Measurements from ENCODE around the gene COG6. TPM values are rescaled to one million over a fixed set of nuclear protein-coding genes. Genes with fewer than 3 reads are reported as not detected.

COG6 gene
- total RNA-seq, 1 donor from 2014 or later, result 44.1 TPM

- H3K9me3 Mint-ChIP-seq (ENCODE audit: low read depth), result no peaks in the 10 kb centered on the region
- no peak overlapping the region for H3K4me3 Mint-ChIP-seq (ENCODE audit: low read depth)
- no peak for TF ChIP-seq CTCF (IDR thresholded peaks at IDR 0.05; ENCODE audit: unreplicated experiment)
- no peaks in the 10 kb centered on the region for H3K36me3 Mint-ChIP-seq (ENCODE audit: insufficient read depth)
- H3K27ac Mint-ChIP-seq, result no peak overlapping the region
- H3K27me3 Mint-ChIP-seq, result no peaks in the 10 kb centered on the region
- H3K4me1 Mint-ChIP-seq (ENCODE audit: low read depth), result peaks cover 2% of the 10 kb centered on the region
- DNase-seq (ENCODE audit: low spot score, unreplicated experiment), result no peak
Observed at GRCh38 chr13:39781381-39781780, 125.9 kb downstream of the COG6 start.

- no peak overlapping the region for H3K4me3 Mint-ChIP-seq (ENCODE audit: low read depth)
- no peak overlapping the region for H3K27ac Mint-ChIP-seq
- no peaks in the 10 kb centered on the region for H3K36me3 Mint-ChIP-seq (ENCODE audit: insufficient read depth)
- no peaks in the 10 kb centered on the region for H3K4me1 Mint-ChIP-seq (ENCODE audit: low read depth)
- no peak for DNase-seq (ENCODE audit: low spot score, unreplicated experiment)
- no peaks in the 10 kb centered on the region for H3K9me3 Mint-ChIP-seq (ENCODE audit: low read depth)
- no peak for TF ChIP-seq CTCF (IDR thresholded peaks at IDR 0.05; ENCODE audit: unreplicated experiment)
- H3K27me3 Mint-ChIP-seq, result no peaks in the 10 kb centered on the region
Observed at GRCh38 chr13:39783051-39783450, 127.6 kb downstream of the COG6 start.

- H3K27ac Mint-ChIP-seq, result no peak overlapping the region
- peaks cover 1% of the 10 kb centered on the region for H3K36me3 Mint-ChIP-seq (ENCODE audit: insufficient read depth)
- no peaks in the 10 kb centered on the region for H3K27me3 Mint-ChIP-seq
- H3K9me3 Mint-ChIP-seq (ENCODE audit: low read depth), result peaks cover 5% of the 10 kb centered on the region
- H3K4me1 Mint-ChIP-seq (ENCODE audit: low read depth), result no peaks in the 10 kb centered on the region
- DNase-seq (ENCODE audit: low spot score, unreplicated experiment), result no peak
- no peak for TF ChIP-seq CTCF (IDR thresholded peaks at IDR 0.05; ENCODE audit: unreplicated experiment)
- H3K4me3 Mint-ChIP-seq (ENCODE audit: low read depth), result no peak overlapping the region
Observed at GRCh38 chr13:39784347-39784746, 128.9 kb downstream of the COG6 start.

GRCh38 chr13:39786091-39786490, 130.6 kb downstream of the COG6 start:
- H3K27me3 Mint-ChIP-seq, result no peaks in the 10 kb centered on the region
- DNase-seq (ENCODE audit: low spot score, unreplicated experiment), result no peak

GRCh38 chr13:39787086-39787487, 131.6 kb downstream of the COG6 start:
- H3K4me1 Mint-ChIP-seq (ENCODE audit: low read depth), result no peaks in the 10 kb centered on the region
- no peak for DNase-seq (ENCODE audit: low spot score, unreplicated experiment)
- no peak overlapping the region for H3K27ac Mint-ChIP-seq
- H3K4me3 Mint-ChIP-seq (ENCODE audit: low read depth), result no peak overlapping the region
- peaks cover 5% of the 10 kb centered on the region for H3K36me3 Mint-ChIP-seq (ENCODE audit: insufficient read depth)
- no peak for TF ChIP-seq CTCF (IDR thresholded peaks at IDR 0.05; ENCODE audit: unreplicated experiment)
- no peaks in the 10 kb centered on the region for H3K27me3 Mint-ChIP-seq
- H3K9me3 Mint-ChIP-seq (ENCODE audit: low read depth), result peaks cover 8% of the 10 kb centered on the region

More at GRCh38 chr13:39786091-39786490, 130.6 kb downstream of the COG6 start:
- H3K27ac Mint-ChIP-seq, result no peak overlapping the region
- peaks cover 8% of the 10 kb centered on the region for H3K9me3 Mint-ChIP-seq (ENCODE audit: low read depth)
- H3K4me3 Mint-ChIP-seq (ENCODE audit: low read depth), result no peak overlapping the region
- H3K36me3 Mint-ChIP-seq (ENCODE audit: insufficient read depth), result peaks cover 5% of the 10 kb centered on the region
- no peaks in the 10 kb centered on the region for H3K4me1 Mint-ChIP-seq (ENCODE audit: low read depth)
- no peak for TF ChIP-seq CTCF (IDR thresholded peaks at IDR 0.05; ENCODE audit: unreplicated experiment)
